ENCODE results near the gene TCF4. TPM values are rescaled to one million over a fixed set of nuclear protein-coding genes. Genes with fewer than 3 reads are reported as not detected.

The TCF4 gene
- total and polyA plus RNA-seq, 2 of the 13 experiments (the other 11 are each of a cell fraction or from before 2014, with no cell fraction given) = not detected

DNA sequence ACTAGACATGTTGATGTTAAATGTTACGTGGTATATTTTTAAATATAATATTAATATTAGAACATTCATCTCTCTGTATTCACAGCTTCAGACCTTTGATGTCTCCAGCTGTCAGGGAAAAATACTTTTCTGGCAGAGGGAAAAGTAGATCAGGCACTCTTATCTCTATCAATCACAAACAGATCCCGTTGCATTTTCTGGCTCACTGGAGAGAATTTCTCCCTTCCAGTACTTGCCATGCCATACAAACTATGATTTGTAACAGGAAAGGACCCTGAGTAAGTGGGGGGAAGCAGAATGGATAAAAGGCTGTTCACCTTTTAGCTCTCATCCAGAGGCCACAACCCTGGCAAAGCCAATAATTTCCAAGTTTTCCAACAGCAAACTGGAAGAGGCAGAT is 158.0 kb downstream of the TCF4 start:
- in situ Hi-C loops (cut with HindIII; ENCODE audit: extremely low pct_ligation_motif_present, low pct_unique_long_range_greater_than_20kb) = no loop called here
- Histone ChIP-seq H3K4me3 (replicated peaks in 1 of 3; ENCODE audit: insufficient read depth in 1 of 3, low read depth in 2 of 3, low read length in 3 of 3) (no peak overlapping the region), H3K27ac (ENCODE audit: extremely low read length, insufficient read depth, low read length) (no peak overlapping the region), H3K9me3 (ENCODE audit: low read length) (no peaks in the 10 kb centered on the region), H3K79me2 (ENCODE audit: insufficient read depth, low read length) (no peaks in the 10 kb centered on the region), H2AFZ (ENCODE audit: low read length) (no peak overlapping the region), H3K9ac (ENCODE audit: insufficient read depth, low read depth, low read length) (no peak overlapping the region), H4K20me1 (ENCODE audit: insufficient read depth, low read length) (no peaks in the 10 kb centered on the region), H3K4me2 (ENCODE audit: low read depth, low read length) (no peak overlapping the region), H3K27me3 (ENCODE audit: control insufficient read depth in 1 of 2, insufficient read depth in 2 of 2, low read length in 2 of 2) (no peaks in the 10 kb centered on the region), H3K4me1 (ENCODE audit: insufficient read depth, low read length) (no peaks in the 10 kb centered on the region), H3K36me3 (replicated peaks in 1 of 2; ENCODE audit: control insufficient read depth in 1 of 2, insufficient read depth in 2 of 2, low read length in 2 of 2) (no peaks in the 10 kb centered on the region)
- FAIRE-seq (no peak), ATAC-seq (no peak), DNase-seq (ENCODE audit: low spot score) (no peak)
- no peak for TF ChIP-seq REXO4 (CRISPR knock-in tag; IDR thresholded peaks at IDR 0.05; ENCODE audit: borderline replicate concordance)
- TF ChIP-seq NR2F2 (IDR thresholded peaks at IDR 0.05; ENCODE audit: borderline replicate concordance, low read depth) = no peak
- no peak for TF ChIP-seq ZNF160 (CRISPR knock-in tag; IDR thresholded peaks at IDR 0.05)
- TF ChIP-seq RCOR2 (CRISPR knock-in tag; IDR thresholded peaks at IDR 0.05) = no peak
- TF ChIP-seq, protein P1, sequence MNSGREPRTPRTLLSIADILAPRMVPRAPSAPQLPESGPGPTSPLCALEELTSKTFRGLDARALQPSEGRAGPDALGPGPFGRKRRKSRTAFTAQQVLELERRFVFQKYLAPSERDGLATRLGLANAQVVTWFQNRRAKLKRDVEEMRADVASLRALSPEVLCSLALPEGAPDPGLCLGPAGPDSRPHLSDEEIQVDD (CRISPR knock-in tag; IDR thresholded peaks at IDR 0.05; ENCODE audit: borderline replicate concordance) = no peak
- no TSS peak for BruUV-seq (replicated peaks)
- CTCF ChIA-PET (ENCODE audit: low intra/inter-chr PET ratio, low total read pairs) = no interaction called here
- intact Hi-C loops (cut with micrococcal nuclease; ENCODE audit: unreplicated experiment) = no loop called here
- 15% methylated on average over 2 of the region's 2 CpGs for WGBS (ENCODE audit: low lambda C conversion rate)
- POLR2A ChIA-PET = no interaction called here

DNA sequence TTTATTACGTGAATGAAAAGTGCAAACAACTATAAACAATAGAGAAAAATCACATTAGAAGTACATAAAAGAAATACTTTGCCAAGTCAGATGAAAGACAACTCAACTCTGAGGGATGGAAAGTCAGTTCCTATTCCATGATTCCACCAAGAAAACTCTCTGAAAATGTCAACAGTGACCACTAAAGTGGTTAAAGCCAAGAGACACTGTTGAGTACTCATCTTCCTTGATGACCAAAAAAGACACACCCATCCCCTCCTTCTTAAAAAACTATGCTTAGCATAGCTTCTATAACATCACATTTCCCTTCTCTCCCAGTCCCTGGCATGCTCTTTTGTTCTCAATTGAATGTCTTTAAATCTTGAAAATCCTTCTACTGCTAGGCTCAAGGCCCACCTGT is 160.0 kb downstream of the TCF4 start:
- H3K4me3 ChIP-seq (replicated peaks in 1 of 3; ENCODE audit: insufficient read depth in 1 of 3, low read depth in 2 of 3, low read length in 3 of 3) = no peak overlapping the region
- ATAC-seq (no peak), DNase-seq (ENCODE audit: low spot score) (no peak), FAIRE-seq (no peak)
- H3K79me2 ChIP-seq (ENCODE audit: insufficient read depth, low read length) = no peaks in the 10 kb centered on the region
- H3K9ac ChIP-seq (ENCODE audit: insufficient read depth, low read depth, low read length) = no peak overlapping the region
- POLR2A ChIA-PET = no interaction called here
- no peak overlapping the region for H2AFZ ChIP-seq (ENCODE audit: low read length)
- 0% methylated on average over 1 of the region's 1 CpG for WGBS (ENCODE audit: low lambda C conversion rate)
- no peak overlapping the region for H3K4me2 ChIP-seq (ENCODE audit: low read depth, low read length)
- no peaks in the 10 kb centered on the region for H3K9me3 ChIP-seq (ENCODE audit: low read length)
- no TSS peak for BruUV-seq (replicated peaks)
- H4K20me1 ChIP-seq (ENCODE audit: insufficient read depth, low read length) = no peaks in the 10 kb centered on the region
- in situ Hi-C loops (cut with HindIII; ENCODE audit: extremely low pct_ligation_motif_present, low pct_unique_long_range_greater_than_20kb) = no loop called here
- H3K4me1 ChIP-seq (ENCODE audit: insufficient read depth, low read length) = no peaks in the 10 kb centered on the region
- no peaks in the 10 kb centered on the region for H3K27me3 ChIP-seq (ENCODE audit: control insufficient read depth in 1 of 2, insufficient read depth in 2 of 2, low read length in 2 of 2)
- H3K36me3 ChIP-seq (replicated peaks in 1 of 2; ENCODE audit: control insufficient read depth in 1 of 2, insufficient read depth in 2 of 2, low read length in 2 of 2) = no peaks in the 10 kb centered on the region
- no peak overlapping the region for H3K27ac ChIP-seq (ENCODE audit: extremely low read length, insufficient read depth, low read length)
- CTCF ChIA-PET (ENCODE audit: low intra/inter-chr PET ratio, low total read pairs) = no interaction called here
- intact Hi-C loops (cut with micrococcal nuclease; ENCODE audit: unreplicated experiment) = no loop called here
- TF ChIP-seq FOSL1 (CRISPR knock-in tag; IDR thresholded peaks at IDR 0.05; ENCODE audit: borderline replicate concordance) (no peak), ZNF501 (CRISPR knock-in tag; IDR thresholded peaks at IDR 0.05) (no peak), CREM (IDR thresholded peaks at IDR 0.05) (no peak), CREM (CRISPR knock-in tag; IDR thresholded peaks at IDR 0.05) (no peak), TCF12 (IDR thresholded peaks at IDR 0.05) (no peak), TCF12 (CRISPR knock-in tag; IDR thresholded peaks at IDR 0.05) (no peak), ZNF567 (CRISPR knock-in tag; IDR thresholded peaks at IDR 0.05; ENCODE audit: borderline replicate concordance) (no peak), HHEX (CRISPR knock-in tag; IDR thresholded peaks at IDR 0.05) (no peak), ZNF460 (CRISPR knock-in tag; IDR thresholded peaks at IDR 0.05; ENCODE audit: borderline replicate concordance) (no peak)
- TF ChIP-seq, protein P2, sequence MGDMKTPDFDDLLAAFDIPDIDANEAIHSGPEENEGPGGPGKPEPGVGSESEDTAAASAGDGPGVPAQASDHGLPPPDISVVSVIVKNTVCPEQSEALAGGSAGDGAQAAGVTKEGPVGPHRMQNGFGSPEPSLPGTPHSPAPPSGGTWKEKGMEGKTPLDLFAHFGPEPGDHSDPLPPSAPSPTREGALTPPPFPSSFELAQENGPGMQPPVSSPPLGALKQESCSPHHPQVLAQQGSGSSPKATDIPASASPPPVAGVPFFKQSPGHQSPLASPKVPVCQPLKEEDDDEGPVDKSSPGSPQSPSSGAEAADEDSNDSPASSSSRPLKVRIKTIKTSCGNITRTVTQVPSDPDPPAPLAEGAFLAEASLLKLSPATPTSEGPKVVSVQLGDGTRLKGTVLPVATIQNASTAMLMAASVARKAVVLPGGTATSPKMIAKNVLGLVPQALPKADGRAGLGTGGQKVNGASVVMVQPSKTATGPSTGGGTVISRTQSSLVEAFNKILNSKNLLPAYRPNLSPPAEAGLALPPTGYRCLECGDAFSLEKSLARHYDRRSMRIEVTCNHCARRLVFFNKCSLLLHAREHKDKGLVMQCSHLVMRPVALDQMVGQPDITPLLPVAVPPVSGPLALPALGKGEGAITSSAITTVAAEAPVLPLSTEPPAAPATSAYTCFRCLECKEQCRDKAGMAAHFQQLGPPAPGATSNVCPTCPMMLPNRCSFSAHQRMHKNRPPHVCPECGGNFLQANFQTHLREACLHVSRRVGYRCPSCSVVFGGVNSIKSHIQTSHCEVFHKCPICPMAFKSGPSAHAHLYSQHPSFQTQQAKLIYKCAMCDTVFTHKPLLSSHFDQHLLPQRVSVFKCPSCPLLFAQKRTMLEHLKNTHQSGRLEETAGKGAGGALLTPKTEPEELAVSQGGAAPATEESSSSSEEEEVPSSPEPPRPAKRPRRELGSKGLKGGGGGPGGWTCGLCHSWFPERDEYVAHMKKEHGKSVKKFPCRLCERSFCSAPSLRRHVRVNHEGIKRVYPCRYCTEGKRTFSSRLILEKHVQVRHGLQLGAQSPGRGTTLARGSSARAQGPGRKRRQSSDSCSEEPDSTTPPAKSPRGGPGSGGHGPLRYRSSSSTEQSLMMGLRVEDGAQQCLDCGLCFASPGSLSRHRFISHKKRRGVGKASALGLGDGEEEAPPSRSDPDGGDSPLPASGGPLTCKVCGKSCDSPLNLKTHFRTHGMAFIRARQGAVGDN (CRISPR knock-in tag; IDR thresholded peaks at IDR 0.05) = no peak
- TF ChIP-seq, protein P3, sequence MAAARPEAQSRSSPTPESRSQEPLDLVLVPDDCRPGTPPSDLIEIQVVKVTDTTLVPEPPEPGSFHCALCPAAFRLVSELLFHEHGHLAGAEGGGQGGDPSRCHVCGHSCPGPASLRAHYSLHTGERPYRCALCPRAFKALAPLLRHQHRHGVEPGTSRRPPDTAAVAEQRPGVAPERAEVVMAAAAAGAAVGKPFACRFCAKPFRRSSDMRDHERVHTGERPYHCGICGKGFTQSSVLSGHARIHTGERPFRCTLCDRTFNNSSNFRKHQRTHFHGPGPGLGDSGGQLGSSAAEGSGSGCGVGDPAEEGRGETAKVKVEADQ (CRISPR knock-in tag; IDR thresholded peaks at IDR 0.05; ENCODE audit: borderline replicate concordance) = no peak

Data from HepG2 (cell line).